Endothelial cell of umbilical vein (primary cell): ENCODE data around the gene PUM2.

ENCODE experiments used
- EZH2 ChIP-seq: IDR thresholded peaks from 2 replicates; pipeline ENCODE4 v1.6.1; 2012; ENCODE audit warnings: borderline replicate concordance, low read depth, mild to moderate bottlenecking, moderate library complexity, low read length, inconsistent platforms; ENCODE audit not compliant: severe bottlenecking
- FOS ChIP-seq: IDR thresholded peaks from 2 replicates; pipeline ENCODE4 v1.6.1; 2011; ENCODE audit warnings: mild to moderate bottlenecking, low read length, moderate library complexity, borderline replicate concordance; ENCODE audit not compliant: insufficient read depth
- POLR2A ChIP-seq: IDR thresholded peaks from 2 replicates; pipeline ENCODE4 v1.6.1; 2012; ENCODE audit warnings: low read depth, mild to moderate bottlenecking, control low read depth, low read length
- TF ChIP-seq, protein P1 (sequence below), 2 donors: IDR thresholded peaks; 1 replicate in 1 of 2; 2 replicates in 1 of 2; pipeline ENCODE4 v1.5.1; 2011; ENCODE audit warnings: low read length in 2 of 2, mild to moderate bottlenecking in 2 of 2, moderate library complexity in 2 of 2, control low read depth in 1 of 2, inconsistent platforms in 1 of 2, low read depth in 1 of 2; ENCODE audit not compliant: insufficient read depth in 1 of 2; ENCODE audit errors: extremely low read depth in 1 of 2
- TF ChIP-seq, protein P2 (sequence below): IDR thresholded peaks from 2 replicates; pipeline ENCODE4 v1.6.1; 2011; ENCODE audit not compliant: insufficient read depth, insufficient read length

DNA sequence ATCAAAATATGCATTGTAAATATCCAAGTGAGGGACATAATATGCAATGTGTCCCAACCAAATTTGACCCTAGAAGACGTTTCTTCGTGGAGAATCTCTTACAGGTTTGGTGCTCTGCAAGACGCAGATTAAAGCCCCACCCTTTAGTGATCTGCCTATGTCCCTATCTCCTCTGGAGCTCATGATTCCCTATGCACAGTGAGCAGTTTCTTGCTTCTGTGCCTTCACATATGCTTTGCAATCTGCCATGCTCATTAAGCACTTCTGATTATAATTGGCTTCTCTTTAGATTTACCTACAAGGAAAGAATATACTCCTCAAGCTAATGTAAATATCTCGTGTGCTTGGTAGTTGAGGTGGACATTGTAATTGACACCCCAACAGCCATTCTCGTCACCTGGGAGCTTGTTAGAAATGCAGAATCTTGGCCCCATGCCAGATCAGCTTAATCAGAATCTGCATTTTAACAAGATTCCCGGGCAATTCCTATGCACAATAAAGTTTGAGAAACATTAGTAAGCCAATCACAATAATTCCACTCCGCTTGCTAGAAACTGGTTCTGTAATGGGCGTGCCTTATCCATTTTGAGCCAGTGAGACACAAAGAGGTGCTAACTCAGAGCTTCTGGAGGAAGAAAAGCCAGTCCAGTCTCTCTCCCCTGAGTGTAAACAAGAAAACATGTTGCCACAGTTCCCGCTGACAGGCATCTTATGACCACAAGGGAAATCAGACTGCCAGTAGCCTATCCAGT lies 2.8 kb upstream of the PUM2 start:
- TF ChIP-seq, protein P1, sequence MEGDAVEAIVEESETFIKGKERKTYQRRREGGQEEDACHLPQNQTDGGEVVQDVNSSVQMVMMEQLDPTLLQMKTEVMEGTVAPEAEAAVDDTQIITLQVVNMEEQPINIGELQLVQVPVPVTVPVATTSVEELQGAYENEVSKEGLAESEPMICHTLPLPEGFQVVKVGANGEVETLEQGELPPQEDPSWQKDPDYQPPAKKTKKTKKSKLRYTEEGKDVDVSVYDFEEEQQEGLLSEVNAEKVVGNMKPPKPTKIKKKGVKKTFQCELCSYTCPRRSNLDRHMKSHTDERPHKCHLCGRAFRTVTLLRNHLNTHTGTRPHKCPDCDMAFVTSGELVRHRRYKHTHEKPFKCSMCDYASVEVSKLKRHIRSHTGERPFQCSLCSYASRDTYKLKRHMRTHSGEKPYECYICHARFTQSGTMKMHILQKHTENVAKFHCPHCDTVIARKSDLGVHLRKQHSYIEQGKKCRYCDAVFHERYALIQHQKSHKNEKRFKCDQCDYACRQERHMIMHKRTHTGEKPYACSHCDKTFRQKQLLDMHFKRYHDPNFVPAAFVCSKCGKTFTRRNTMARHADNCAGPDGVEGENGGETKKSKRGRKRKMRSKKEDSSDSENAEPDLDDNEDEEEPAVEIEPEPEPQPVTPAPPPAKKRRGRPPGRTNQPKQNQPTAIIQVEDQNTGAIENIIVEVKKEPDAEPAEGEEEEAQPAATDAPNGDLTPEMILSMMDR (IDR thresholded peaks at IDR 0.05; ENCODE audit: extremely low read depth in 1 of 2, insufficient read depth in 1 of 2, low read depth in 1 of 2, low read length in 2 of 2): no peak
- TF ChIP-seq, protein P2, sequence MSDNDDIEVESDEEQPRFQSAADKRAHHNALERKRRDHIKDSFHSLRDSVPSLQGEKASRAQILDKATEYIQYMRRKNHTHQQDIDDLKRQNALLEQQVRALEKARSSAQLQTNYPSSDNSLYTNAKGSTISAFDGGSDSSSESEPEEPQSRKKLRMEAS: no peak
- no peak for TF ChIP-seq FOS
- no peak for TF ChIP-seq EZH2
- no peak for TF ChIP-seq POLR2A
